ENCODE data around the gene RIPOR3.

DNA sequence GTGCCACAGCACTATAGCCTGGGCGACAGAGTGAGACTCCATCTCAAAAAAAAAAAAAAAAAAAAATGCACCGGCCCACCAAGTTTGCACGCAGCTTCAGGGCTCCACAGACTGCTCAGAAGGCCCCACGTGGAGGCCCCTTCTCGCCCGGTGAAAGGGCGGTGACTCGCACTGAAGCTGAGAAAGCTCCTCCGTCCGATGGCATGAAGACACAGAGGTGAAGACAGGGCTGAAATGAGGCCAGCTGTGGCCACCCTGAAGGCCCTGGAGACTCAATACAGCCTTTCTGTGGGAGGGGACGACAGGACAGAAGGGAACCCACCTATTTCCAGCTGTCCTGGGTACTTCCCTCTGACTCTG, 97.1 kb downstream of the RIPOR3 start:
- TF ChIP-seq, protein P1, sequence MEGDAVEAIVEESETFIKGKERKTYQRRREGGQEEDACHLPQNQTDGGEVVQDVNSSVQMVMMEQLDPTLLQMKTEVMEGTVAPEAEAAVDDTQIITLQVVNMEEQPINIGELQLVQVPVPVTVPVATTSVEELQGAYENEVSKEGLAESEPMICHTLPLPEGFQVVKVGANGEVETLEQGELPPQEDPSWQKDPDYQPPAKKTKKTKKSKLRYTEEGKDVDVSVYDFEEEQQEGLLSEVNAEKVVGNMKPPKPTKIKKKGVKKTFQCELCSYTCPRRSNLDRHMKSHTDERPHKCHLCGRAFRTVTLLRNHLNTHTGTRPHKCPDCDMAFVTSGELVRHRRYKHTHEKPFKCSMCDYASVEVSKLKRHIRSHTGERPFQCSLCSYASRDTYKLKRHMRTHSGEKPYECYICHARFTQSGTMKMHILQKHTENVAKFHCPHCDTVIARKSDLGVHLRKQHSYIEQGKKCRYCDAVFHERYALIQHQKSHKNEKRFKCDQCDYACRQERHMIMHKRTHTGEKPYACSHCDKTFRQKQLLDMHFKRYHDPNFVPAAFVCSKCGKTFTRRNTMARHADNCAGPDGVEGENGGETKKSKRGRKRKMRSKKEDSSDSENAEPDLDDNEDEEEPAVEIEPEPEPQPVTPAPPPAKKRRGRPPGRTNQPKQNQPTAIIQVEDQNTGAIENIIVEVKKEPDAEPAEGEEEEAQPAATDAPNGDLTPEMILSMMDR (IDR thresholded peaks at IDR 0.05), result no peak
- TF ChIP-seq POLR2A (IDR thresholded peaks at IDR 0.05; ENCODE audit: low read depth), result no peak
- TF ChIP-seq POLR2AphosphoS5 (IDR thresholded peaks at IDR 0.05), result no peak
- no peak for TF ChIP-seq EP300 (IDR thresholded peaks at IDR 0.05)
